Neural progenitor cell (in vitro differentiated cells): Measurements from ENCODE around the gene STEEP1. TPM values are rescaled to one million over a fixed set of nuclear protein-coding genes. Genes with fewer than 3 reads are reported as not detected.
A peak's percentile ranks its signal among the peaks of the same experiment; 100 is the strongest.

ENCODE experiments used
- DNase-seq: peaks from one replicate; pipeline ENCODE4 v3.0.0-alpha.2; 2016; ENCODE audit warnings: low spot score
- H2AFZ ChIP-seq: fragments of 200-600 bp; sonication (generic); replicated peaks from 2 replicates; pipeline ENCODE4 v1.6.1; 2016; ENCODE audit warnings: antibody characterized with exemption
- H3F3A ChIP-seq: fragments of 200-600 bp; sonication (generic); 2 replicates; pipeline ENCODE4 v1.6.1; 2016; ENCODE audit warnings: antibody characterized with exemption, low read depth
- H3K27ac ChIP-seq: fragments of 200-600 bp; sonication (generic); 2 replicates; pipeline ENCODE4 v1.5.1; 2016; ENCODE audit warnings: mild to moderate bottlenecking
- H3K27me3 ChIP-seq: fragments of 200-600 bp; sonication (generic); 2 replicates; pipeline ENCODE4 v1.6.1; 2016; ENCODE audit warnings: mild to moderate bottlenecking, moderate library complexity
- H3K36me3 ChIP-seq: fragments of 200-600 bp; sonication (generic); 2 replicates; pipeline ENCODE4 v1.5.1; 2016
- H3K4me1 ChIP-seq: fragments of 200-600 bp; sonication (generic); 2 replicates; pipeline ENCODE4 v1.6.1; 2016; ENCODE audit warnings: mixed run types
- H3K4me2 ChIP-seq: fragments of 200-600 bp; sonication (generic); 2 replicates; pipeline ENCODE4 v1.6.1; 2016
- H3K4me3 ChIP-seq: fragments of 200-600 bp; sonication (generic); 2 replicates; pipeline ENCODE4 v1.5.1; 2016
- H3K79me2 ChIP-seq: fragments of 200-600 bp; sonication (generic); 2 replicates; pipeline ENCODE4 v1.6.1; 2016; ENCODE audit warnings: low read depth
- H3K9ac ChIP-seq: fragments of 200-600 bp; sonication (generic); 2 replicates; pipeline ENCODE4 v1.6.1; 2016
- H3K9me3 ChIP-seq: fragments of 200-600 bp; sonication (generic); 2 replicates; pipeline ENCODE4 v1.5.1; 2016; ENCODE audit warnings: low read depth
- H4K20me1 ChIP-seq: fragments of 200-600 bp; sonication (generic); 2 replicates; pipeline ENCODE4 v1.6.1; 2016; ENCODE audit warnings: low read depth
- H3K27ac Mint-ChIP-seq: 3 replicates; pipeline ENCODE4 v1.8.0; 2021; ENCODE audit warnings: mixed read lengths
- H3K27me3 Mint-ChIP-seq: 2 replicates; pipeline ENCODE4 v1.8.0; 2022; ENCODE audit warnings: low read depth, mild to moderate bottlenecking, inconsistent platforms, moderate library complexity, mixed read lengths; ENCODE audit not compliant: insufficient read depth
- H3K36me3 Mint-ChIP-seq: 3 replicates; pipeline ENCODE4 v1.8.0; 2021; ENCODE audit warnings: mixed read lengths
- H3K4me1 Mint-ChIP-seq: 3 replicates; pipeline ENCODE4 v1.8.0; 2021; ENCODE audit warnings: mixed read lengths
- H3K4me3 Mint-ChIP-seq: 3 replicates; pipeline ENCODE4 v1.8.0; 2021; ENCODE audit warnings: mild to moderate bottlenecking, moderate library complexity, mixed read lengths
- H3K9me3 Mint-ChIP-seq: 3 replicates; pipeline ENCODE4 v1.8.0; 2020; ENCODE audit warnings: mixed read lengths
- EZH2 ChIP-seq: fragments of 200-600 bp; sonication (generic); IDR thresholded peaks from 2 replicates; pipeline ENCODE4 v1.6.1; 2017; ENCODE audit warnings: antibody characterized with exemption, mild to moderate bottlenecking, moderate library complexity
- EZH2phosphoT487 ChIP-seq: fragments of 200-600 bp; sonication (generic); IDR thresholded peaks from 2 replicates; pipeline ENCODE4 v1.6.1; 2017; ENCODE audit warnings: antibody characterized with exemption
- total RNA-seq: library from RNA; depleted of rRNA; stranded (reverse); fragments of >200 nt; gene quantifications from 2 replicates; pipeline ENCODE4 v1.2.3, GENCODE V29; 2015; ENCODE audit warnings: low replicate concordance
- TF ChIP-seq, protein P1 (sequence below): fragments of 200-600 bp; sonication (generic); IDR thresholded peaks from 2 replicates; pipeline ENCODE4 v1.5.1; 2017; ENCODE audit warnings: antibody characterized with exemption, mild to moderate bottlenecking

STEEP1 gene
- total RNA-seq, 1 donor from 2014 or later = 53.5 TPM

GRCh38 chrX:119606280-119607017 lies 41.2 kb upstream of the STEEP1 start, which contains the start of gene NKRF:
Gene NKRF, minus strand, starts transcription at chrX:119606424.
- H3K9me3 ChIP-seq = no peaks in the 10 kb centered on the region
- no peaks in the 10 kb centered on the region for H3K4me1 ChIP-seq
- no peaks in the 10 kb centered on the region for H3K27me3 ChIP-seq
- H2AFZ ChIP-seq = peak within 1 kb of the TSS; percentile 47
- Mint-ChIP-seq H3K27ac (peak within 1 kb of the TSS; percentile 94), H3K36me3 (peaks cover 1% of the 10 kb centered on the region), H3K27me3 (peaks cover 2% of the 10 kb centered on the region), H3K4me1 (peaks cover 4% of the 10 kb centered on the region), H3K4me3 (peak within 1 kb of the TSS; percentile 93), H3K9me3 (peaks cover 19% of the 10 kb centered on the region)
- H3K79me2 ChIP-seq = peaks cover 38% of the 10 kb centered on the region
- no peaks in the 10 kb centered on the region for H3F3A ChIP-seq
- TF ChIP-seq EZH2phosphoT487 (no peak), EZH2 (no peak)
- TF ChIP-seq, protein P1, sequence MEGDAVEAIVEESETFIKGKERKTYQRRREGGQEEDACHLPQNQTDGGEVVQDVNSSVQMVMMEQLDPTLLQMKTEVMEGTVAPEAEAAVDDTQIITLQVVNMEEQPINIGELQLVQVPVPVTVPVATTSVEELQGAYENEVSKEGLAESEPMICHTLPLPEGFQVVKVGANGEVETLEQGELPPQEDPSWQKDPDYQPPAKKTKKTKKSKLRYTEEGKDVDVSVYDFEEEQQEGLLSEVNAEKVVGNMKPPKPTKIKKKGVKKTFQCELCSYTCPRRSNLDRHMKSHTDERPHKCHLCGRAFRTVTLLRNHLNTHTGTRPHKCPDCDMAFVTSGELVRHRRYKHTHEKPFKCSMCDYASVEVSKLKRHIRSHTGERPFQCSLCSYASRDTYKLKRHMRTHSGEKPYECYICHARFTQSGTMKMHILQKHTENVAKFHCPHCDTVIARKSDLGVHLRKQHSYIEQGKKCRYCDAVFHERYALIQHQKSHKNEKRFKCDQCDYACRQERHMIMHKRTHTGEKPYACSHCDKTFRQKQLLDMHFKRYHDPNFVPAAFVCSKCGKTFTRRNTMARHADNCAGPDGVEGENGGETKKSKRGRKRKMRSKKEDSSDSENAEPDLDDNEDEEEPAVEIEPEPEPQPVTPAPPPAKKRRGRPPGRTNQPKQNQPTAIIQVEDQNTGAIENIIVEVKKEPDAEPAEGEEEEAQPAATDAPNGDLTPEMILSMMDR = no peak
- no peak within 1 kb of the TSS for H3K27ac ChIP-seq
- H3K36me3 ChIP-seq = no peaks in the 10 kb centered on the region
- DNase-seq = peak; percentile 92
- peak within 1 kb of the TSS; percentile 65 for H3K4me3 ChIP-seq
- peaks cover 13% of the 10 kb centered on the region for H4K20me1 ChIP-seq
- H3K4me2 ChIP-seq = peak within 1 kb of the TSS; percentile 78
- H3K9ac ChIP-seq = peak within 1 kb of the TSS; percentile 70

GRCh38 chrX:119605464-119606279 lies 40.5 kb upstream of the STEEP1 start:
- Histone ChIP-seq H3K79me2 (peaks cover 43% of the 10 kb centered on the region), H3F3A (no peaks in the 10 kb centered on the region), H3K4me1 (no peaks in the 10 kb centered on the region), H3K27ac (no peak overlapping the region), H3K4me3 (peak overlapping the region; percentile 65), H3K4me2 (peak overlapping the region; percentile 78), H2AFZ (peak overlapping the region; percentile 47), H4K20me1 (peaks cover 13% of the 10 kb centered on the region), H3K27me3 (no peaks in the 10 kb centered on the region), H3K9me3 (no peaks in the 10 kb centered on the region), H3K36me3 (no peaks in the 10 kb centered on the region), H3K9ac (peak overlapping the region; percentile 70)
- Mint-ChIP-seq H3K36me3 (peaks cover 1% of the 10 kb centered on the region), H3K9me3 (peaks cover 19% of the 10 kb centered on the region), H3K4me1 (peaks cover 4% of the 10 kb centered on the region), H3K4me3 (peak overlapping the region; percentile 93), H3K27ac (peak overlapping the region; percentile 70), H3K27me3 (peaks cover 2% of the 10 kb centered on the region)
- TF ChIP-seq EZH2 (no peak), EZH2phosphoT487 (no peak)
- peak; percentile 54 for DNase-seq

- no peaks in the 10 kb centered on the region for H3K27me3 Mint-ChIP-seq
- H3K79me2 ChIP-seq = peaks cover 50% of the 10 kb centered on the region
Measured at GRCh38 chrX:119604766-119605463, 39.7 kb upstream of the STEEP1 start.

More at GRCh38 chrX:119604766-119605463, 39.7 kb upstream of the STEEP1 start:
- H3K4me3 ChIP-seq = peak overlapping the region; percentile 65
- no peaks in the 10 kb centered on the region for H3K36me3 ChIP-seq
- Mint-ChIP-seq H3K4me1 (peaks cover 4% of the 10 kb centered on the region), H3K4me3 (peak overlapping the region; percentile 93), H3K9me3 (peaks cover 16% of the 10 kb centered on the region), H3K27ac (peak overlapping the region; percentile 70), H3K36me3 (peaks cover 1% of the 10 kb centered on the region)
- H3K27me3 ChIP-seq = no peaks in the 10 kb centered on the region
- peak overlapping the region; percentile 70 for H3K9ac ChIP-seq
- H3K27ac ChIP-seq = no peak overlapping the region
- peak; percentile 7 for DNase-seq
- no peaks in the 10 kb centered on the region for H3F3A ChIP-seq
- H3K4me2 ChIP-seq = peak overlapping the region; percentile 78
- H3K9me3 ChIP-seq = no peaks in the 10 kb centered on the region
- H3K4me1 ChIP-seq = no peaks in the 10 kb centered on the region
- peaks cover 17% of the 10 kb centered on the region for H4K20me1 ChIP-seq
- no peak for TF ChIP-seq EZH2
- TF ChIP-seq, protein P1 = no peak
- TF ChIP-seq EZH2phosphoT487 = no peak
- H2AFZ ChIP-seq = no peak overlapping the region
